Stimulated activated CD8-positive, alpha-beta memory T cell treated with anti-CD3 and anti-CD28 coated beads, Interleukin-4, amount 100 ng/mL, for 1 hour (primary cell): ENCODE measurements around the gene TOMM7.
"Not testable (repeated sequence)": the region's sequence is repeated elsewhere in the genome, so short reads cannot be mapped to it uniquely, and the experiment has no call there.

Source experiments
- DNase-seq, 2 donors: peaks; one replicate each; pipeline ENCODE4 v3.0.0-alpha.2; 2020; ENCODE audit warnings: low read depth in 2 of 2, low spot score in 1 of 2

TOMM7 gene

GRCh38 chr7:22790640-22791039 is 32.0 kb downstream of the TOMM7 start:
- DNase-seq = not testable (repeated sequence)

GRCh38 chr7:22787951-22788350 is 34.7 kb downstream of the TOMM7 start:
- DNase-seq = no peak

GRCh38 chr7:22786290-22786932 is 36.2 kb downstream of the TOMM7 start:
- no peak for DNase-seq

- no peak for DNase-seq
Observed at GRCh38 chr7:22784346-22784745, 38.3 kb downstream of the TOMM7 start.

- no peak for DNase-seq
Observed at GRCh38 chr7:22783421-22783820, 39.2 kb downstream of the TOMM7 start.

- DNase-seq = peak; percentile 16 to 34
Observed at GRCh38 chr7:22782616-22783232, 39.9 kb downstream of the TOMM7 start.

GRCh38 chr7:22781230-22781711 is 41.4 kb downstream of the TOMM7 start:
- no peak for DNase-seq

- not testable (repeated sequence) for DNase-seq
Observed at GRCh38 chr7:22779730-22780323, 42.8 kb downstream of the TOMM7 start.

- DNase-seq = no peak
Observed at GRCh38 chr7:22776964-22777363, 45.7 kb downstream of the TOMM7 start.

GRCh38 chr7:22772885-22773284 is 49.8 kb downstream of the TOMM7 start:
- no peak for DNase-seq

- no peak for DNase-seq
Observed at GRCh38 chr7:22771872-22772228, 50.8 kb downstream of the TOMM7 start.

- DNase-seq = no peak
Observed at GRCh38 chr7:22771194-22771871, 51.3 kb downstream of the TOMM7 start.

- no peak for DNase-seq
Observed at GRCh38 chr7:22765609-22766008, 57.0 kb downstream of the TOMM7 start.
